IMR-90 (cell line): ENCODE measurements around the gene WWP2.

Source experiments
- BHLHE40 ChIP-seq: fragments of 150-350 bp; IDR thresholded peaks from 2 replicates; pipeline ENCODE4 v1.6.1; 2016; ENCODE audit warnings: mild to moderate bottlenecking, low read depth, low read length
- CEBPB ChIP-seq: IDR thresholded peaks from 2 replicates; pipeline ENCODE4 v1.6.1; 2012; ENCODE audit warnings: low read depth, low read length, improper control_type of control experiment
- CHD1 ChIP-seq: IDR thresholded peaks from 2 replicates; pipeline ENCODE4 v1.6.1; 2012; ENCODE audit warnings: low read depth, low read length, improper control_type of control experiment
- CTCF ChIP-seq: conservative IDR thresholded peaks from 2 replicates; pipeline ENCODE4 v1.5.1; 2012; ENCODE audit warnings: mild to moderate bottlenecking, low read depth, low read length, improper control_type of control experiment
- FOS ChIP-seq: fragments of 150-350 bp; IDR thresholded peaks from 2 replicates; pipeline ENCODE4 v1.6.1; 2016; ENCODE audit warnings: low read depth, low read length
- MXI1 ChIP-seq: IDR thresholded peaks from 2 replicates; pipeline ENCODE4 v1.6.1; 2012; ENCODE audit warnings: low read depth, mild to moderate bottlenecking, low read length, moderate library complexity, borderline replicate concordance
- NFE2L2 ChIP-seq: fragments of 150-350 bp; IDR thresholded peaks from 2 replicates; pipeline ENCODE4 v1.6.1; 2016; ENCODE audit warnings: low read depth, mild to moderate bottlenecking, low read length
- POLR2A ChIP-seq: IDR thresholded peaks from 2 replicates; pipeline ENCODE4 v1.6.1; 2012; ENCODE audit warnings: mild to moderate bottlenecking, low read depth, low read length
- RAD21 ChIP-seq: IDR thresholded peaks from 2 replicates; pipeline ENCODE4 v1.6.1; 2012; ENCODE audit warnings: low read length, improper control_type of control experiment
- RCOR1 ChIP-seq: IDR thresholded peaks from 2 replicates; pipeline ENCODE4 v1.6.1; 2012; ENCODE audit warnings: mild to moderate bottlenecking, low read length, improper control_type of control experiment; ENCODE audit not compliant: insufficient replicate concordance
- RFX5 ChIP-seq: IDR thresholded peaks from 2 replicates; pipeline ENCODE4 v1.8.0; 2012; ENCODE audit warnings: low read depth, mild to moderate bottlenecking, low read length, moderate library complexity
- USF2 ChIP-seq: fragments of 150-350 bp; IDR thresholded peaks from 2 replicates; pipeline ENCODE4 v1.6.1; 2017; ENCODE audit warnings: mild to moderate bottlenecking, antibody characterized with exemption, low read length, low read depth
- TF ChIP-seq, protein P1 (sequence below): fragments of 150-350 bp; IDR thresholded peaks from 2 replicates; pipeline ENCODE4 v1.6.1; 2016; ENCODE audit warnings: low read depth, mild to moderate bottlenecking, low read length, moderate library complexity, borderline replicate concordance

DNA sequence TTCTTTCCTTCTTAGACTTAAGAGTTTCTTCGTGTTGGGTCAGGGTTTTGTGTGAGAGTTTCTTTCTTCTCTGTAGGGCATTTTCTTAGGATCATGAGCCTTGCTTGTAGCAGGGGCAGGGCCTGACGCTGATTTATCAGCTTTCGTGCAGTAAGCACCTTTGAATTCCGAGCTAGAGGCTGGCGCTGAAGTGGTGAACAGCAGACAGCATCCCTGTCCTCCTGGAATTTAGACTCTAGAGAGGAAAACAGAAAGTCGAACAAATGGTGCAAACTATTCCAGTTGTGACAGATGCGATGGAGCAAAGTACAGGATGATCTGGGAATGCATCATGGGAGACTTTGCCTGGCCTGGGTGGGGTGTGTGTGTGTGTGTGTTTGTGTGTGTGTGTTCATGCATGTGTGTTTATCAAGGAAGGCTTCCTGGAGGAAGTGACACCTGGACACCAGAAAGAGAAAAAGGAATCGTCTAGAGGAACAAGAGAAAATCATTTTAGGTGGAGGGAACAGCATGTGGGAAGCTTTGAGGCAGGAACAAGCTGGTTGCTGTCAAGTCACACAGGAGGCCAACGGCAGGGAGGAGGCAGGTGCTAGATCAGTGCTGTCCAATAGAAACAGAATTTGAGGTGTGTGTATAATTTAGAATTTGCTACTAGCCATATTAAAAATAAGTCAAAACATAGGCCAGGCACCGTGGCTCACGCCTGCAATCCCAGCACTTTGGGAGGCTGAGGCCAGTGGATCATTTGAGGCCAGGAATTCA, 60.2 kb downstream of the WWP2 start:
- no peak for TF ChIP-seq CTCF
- TF ChIP-seq NFE2L2: no peak
- no peak for TF ChIP-seq POLR2A
- no peak for TF ChIP-seq RCOR1
- TF ChIP-seq USF2: no peak
- TF ChIP-seq RAD21: no peak
- TF ChIP-seq MXI1: no peak
- TF ChIP-seq RFX5: no peak
- no peak for TF ChIP-seq CHD1
- TF ChIP-seq, protein P1, sequence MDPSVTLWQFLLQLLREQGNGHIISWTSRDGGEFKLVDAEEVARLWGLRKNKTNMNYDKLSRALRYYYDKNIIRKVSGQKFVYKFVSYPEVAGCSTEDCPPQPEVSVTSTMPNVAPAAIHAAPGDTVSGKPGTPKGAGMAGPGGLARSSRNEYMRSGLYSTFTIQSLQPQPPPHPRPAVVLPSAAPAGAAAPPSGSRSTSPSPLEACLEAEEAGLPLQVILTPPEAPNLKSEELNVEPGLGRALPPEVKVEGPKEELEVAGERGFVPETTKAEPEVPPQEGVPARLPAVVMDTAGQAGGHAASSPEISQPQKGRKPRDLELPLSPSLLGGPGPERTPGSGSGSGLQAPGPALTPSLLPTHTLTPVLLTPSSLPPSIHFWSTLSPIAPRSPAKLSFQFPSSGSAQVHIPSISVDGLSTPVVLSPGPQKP: no peak
- no peak for TF ChIP-seq CEBPB
- TF ChIP-seq FOS: no peak
- TF ChIP-seq BHLHE40: no peak
